Peyer's patch (tissue), 4 donors: ENCODE data around the gene PPP1R36. TPM values are rescaled to one million over a fixed set of nuclear protein-coding genes. Genes with fewer than 3 reads are reported as not detected.

Experiments used
- DNase-seq, 3 donors: peaks; one replicate each; pipeline ENCODE4 v3.0.0-alpha.2; 2017 to 2019
- H3K27ac ChIP-seq, 4 donors: fragments of 200-600 bp; sonication (generic); one replicate each; pipeline ENCODE4 v1.5.1; 2016 to 2019
- H3K27me3 ChIP-seq, 2 donors: fragments of 200-600 bp; sonication (generic); one replicate each; pipeline ENCODE4 v1.5.1; 2019
- H3K36me3 ChIP-seq, 3 donors: fragments of 200-600 bp; sonication (generic); one replicate each; pipeline ENCODE4 v1.5.1; 2016 to 2019
- H3K4me1 ChIP-seq, 4 donors: fragments of 200-600 bp; sonication (generic); one replicate each; pipeline ENCODE4 v1.5.1; 2016 to 2019
- H3K4me3 ChIP-seq, 4 donors: fragments of 200-600 bp; sonication (generic); 1 replicate in 3 of 4; 2 replicates in 1 of 4; pipeline ENCODE4 v1.5.1; 2016 to 2019; ENCODE audit warnings: mild to moderate bottlenecking in 1 of 4
- H3K9me3 ChIP-seq, 4 donors: fragments of 200-600 bp; sonication (generic); one replicate each; pipeline ENCODE4 v1.5.1; 2016 to 2019; ENCODE audit warnings: mild to moderate bottlenecking in 1 of 4
- CTCF ChIP-seq, 6 experiments: fragments of 450-650 bp in 4 of 6; fragments of 200-600 bp in 2 of 6; sonication (generic) in 1 of 6; IDR thresholded peaks; one replicate each; pipeline ENCODE4 v1.5.1; 2017 to 2019; ENCODE audit warnings: antibody characterized with exemption in 6 of 6, mild to moderate bottlenecking in 3 of 6, moderate library complexity in 1 of 6
- POLR2A ChIP-seq, 2 donors: fragments of 450-650 bp; IDR thresholded peaks; one replicate each; pipeline ENCODE4 v1.5.1; 2017; ENCODE audit warnings: antibody characterized with exemption in 2 of 2, mild to moderate bottlenecking in 2 of 2, moderate library complexity in 2 of 2
- small RNA-seq, 2 donors: library from RNA; depleted of rRNA; stranded (forward); fragments of <200 nt; gene quantifications; one replicate each; pipeline ENCODE3, GENCODE V24; 2016
- total RNA-seq, 4 donors: library from RNA; depleted of rRNA; stranded (reverse); fragments of >200 nt; gene quantifications; one replicate each; pipeline ENCODE4 v1.1.0, GENCODE V29; 2016

PPP1R36 gene
- total RNA-seq, 4 donors from 2014 or later, result 1.9 to 7.4 (median 2.1) TPM; not detected in 1

DNA sequence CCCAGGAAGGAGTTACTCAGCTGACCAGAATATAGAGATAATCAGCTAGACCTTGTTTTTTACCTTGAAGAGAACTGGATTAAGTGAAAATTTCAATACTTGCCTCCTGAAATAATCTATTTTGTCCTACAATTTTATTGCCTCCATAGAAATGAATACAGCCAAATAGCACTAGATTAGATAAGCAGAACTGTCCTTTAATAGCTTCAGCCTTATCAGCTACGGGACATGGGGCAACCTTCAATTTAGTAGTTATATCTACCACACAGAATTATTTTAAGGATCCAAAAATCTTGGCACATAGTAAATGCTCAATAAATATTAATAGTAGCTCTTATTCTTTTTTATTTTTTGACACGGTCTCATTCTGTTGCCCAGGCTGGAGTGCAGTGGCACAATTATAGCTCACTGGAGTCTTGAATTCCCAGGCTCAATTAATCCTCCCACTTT, 87.2 kb downstream of the PPP1R36 start:
- Histone ChIP-seq H3K4me3 (no peak overlapping the region), H3K36me3 (no peaks in the 10 kb centered on the region), H3K4me1 (peaks cover 0 to 6% (median 0%) of the 10 kb centered on the region in 4 donors), H3K27ac (no peak overlapping the region), H3K27me3 (no peaks in the 10 kb centered on the region), H3K9me3 (no peaks in the 10 kb centered on the region)
- DNase-seq, result no peak
- TF ChIP-seq CTCF (IDR thresholded peaks at IDR 0.05) (no peak), POLR2A (IDR thresholded peaks at IDR 0.05) (no peak)

GRCh38 chr14:64637735-64638473, 88.1 kb downstream of the PPP1R36 start:
- no peak overlapping the region for H3K4me3 ChIP-seq
- H3K27ac ChIP-seq, result no peak overlapping the region
- no peaks in the 10 kb centered on the region for H3K4me1 ChIP-seq
- no peaks in the 10 kb centered on the region for H3K9me3 ChIP-seq
- no peak for DNase-seq
- TF ChIP-seq CTCF (IDR thresholded peaks at IDR 0.05), result no peak
- TF ChIP-seq POLR2A (IDR thresholded peaks at IDR 0.05), result no peak
- no peaks in the 10 kb centered on the region for H3K36me3 ChIP-seq
- H3K27me3 ChIP-seq, result no peaks in the 10 kb centered on the region

- Histone ChIP-seq H3K27ac (no peak overlapping the region), H3K27me3 (no peaks in the 10 kb centered on the region), H3K36me3 (no peaks in the 10 kb centered on the region), H3K4me1 (no peaks in the 10 kb centered on the region), H3K9me3 (no peaks in the 10 kb centered on the region), H3K4me3 (no peak overlapping the region)
- TF ChIP-seq POLR2A (IDR thresholded peaks at IDR 0.05) (no peak), CTCF (IDR thresholded peaks at IDR 0.05) (no peak)
- no peak for DNase-seq
Observed at GRCh38 chr14:64638625-64639024, 88.9 kb downstream of the PPP1R36 start.

Small RNAs within 50 kb of the gene (small RNA-seq; reads per million reads assigned to genes)
- 0 reads per million in 2 donors for gene AL049869.4

Other genes starting within 250 kb of the PPP1R36 start
- 10 to 100 TPM; 18.4 to 47.0 (median 25.4) TPM for gene MTHFD1, start 161.6 kb upstream of the PPP1R36 start, total RNA-seq
- 1 to 10 TPM in 3 of 4 donors, under 1 TPM in 1; 0.57 to 2.8 (median 2.4) TPM for gene AKAP5, start 84.5 kb upstream of the PPP1R36 start, total RNA-seq
- 10 to 100 TPM in 3 of 4 donors, 1 to 10 TPM in 1; 4.2 to 12.1 (median 11.4) TPM for gene ZBTB25, start 46.1 kb upstream of the PPP1R36 start, total RNA-seq
- gene ZBTB1, start 45.2 kb upstream of the PPP1R36 start, total RNA-seq, result 10 to 100 TPM; 32.6 to 75.1 (median 49.1) TPM
- gene HSPA2, start 9.2 kb upstream of the PPP1R36 start, total RNA-seq, result 1 to 10 TPM; 4.2 to 9.9 (median 6.8) TPM
- 10 to 100 TPM; 18.2 to 45.5 (median 31.5) TPM for gene PLEKHG3, start 154.5 kb downstream of the PPP1R36 start, total RNA-seq